ENCODE data around the gene NR2F1.

The NR2F1 gene

GRCh38 chr5:93576994-93577853, 5.8 kb upstream of the NR2F1 start:
- no peak for DNase-seq (ENCODE audit: low read depth, low spot score)
- no peak overlapping the region for H3K4me3 ChIP-seq (ENCODE audit: low read length)

GRCh38 chr5:93577854-93578812, 4.9 kb upstream of the NR2F1 start:
- no peak overlapping the region for H3K4me3 ChIP-seq (ENCODE audit: low read length)

GRCh38 chr5:93578813-93579691, 4.0 kb upstream of the NR2F1 start:
- no peak for DNase-seq (ENCODE audit: low read depth, low spot score)
- H3K4me3 ChIP-seq (ENCODE audit: low read length) = peak overlapping the region; percentile 52

More at GRCh38 chr5:93577854-93578812, 4.9 kb upstream of the NR2F1 start:
- no peak for DNase-seq (ENCODE audit: low read depth, low spot score)

- no peak for DNase-seq (ENCODE audit: low read depth, low spot score)
- H3K4me3 ChIP-seq (ENCODE audit: low read length) = peak overlapping the region; percentile 52
These were observed 3.3 kb upstream of the NR2F1 start for GRCh38 chr5:93579692-93580062.

GRCh38 chr5:93580063-93580926, 2.7 kb upstream of the NR2F1 start:
- no peak for DNase-seq (ENCODE audit: low read depth, low spot score)
- peak overlapping the region; percentile 52 for H3K4me3 ChIP-seq (ENCODE audit: low read length)

GRCh38 chr5:93580927-93581445, 2.0 kb upstream of the NR2F1 start, which contains the start of gene NR2F1-AS1:
TSS of gene NR2F1-AS1 (minus strand) at chr5:93581219.
- peak within 1 kb of the TSS; percentile 52 for H3K4me3 ChIP-seq (ENCODE audit: low read length)
- DNase-seq (ENCODE audit: low read depth, low spot score) = no peak

GRCh38 chr5:93582167-93582462, 907 bp upstream of the NR2F1 start:
- no peak for DNase-seq (ENCODE audit: low read depth, low spot score)
- peak overlapping the region; percentile 52 for H3K4me3 ChIP-seq (ENCODE audit: low read length)

GRCh38 chr5:93583439-93583767, 381 bp downstream of the NR2F1 start:
- peak overlapping the region; percentile 5; the same call in 1 of the 2 replicates for H3K4me3 ChIP-seq (ENCODE audit: low read length)

GRCh38 chr5:93583768-93584595, 960 bp downstream of the NR2F1 start:
- no peak for DNase-seq (ENCODE audit: low read depth, low spot score)
- peak overlapping the region; percentile 27 for H3K4me3 ChIP-seq (ENCODE audit: low read length)

More at GRCh38 chr5:93583439-93583767, 381 bp downstream of the NR2F1 start:
- DNase-seq (ENCODE audit: low read depth, low spot score) = no peak

- peak overlapping the region; percentile 25; the same call in 1 of the 2 replicates for H3K4me3 ChIP-seq (ENCODE audit: low read length)
- no peak for DNase-seq (ENCODE audit: low read depth, low spot score)
These were observed 1.6 kb downstream of the NR2F1 start for GRCh38 chr5:93584596-93585040.

GRCh38 chr5:93585041-93585766, 2.2 kb downstream of the NR2F1 start:
- no peak for DNase-seq (ENCODE audit: low read depth, low spot score)

GRCh38 chr5:93585767-93586385, 2.9 kb downstream of the NR2F1 start:
- no peak overlapping the region for H3K4me3 ChIP-seq (ENCODE audit: low read length)
- DNase-seq (ENCODE audit: low read depth, low spot score) = no peak

More at GRCh38 chr5:93585041-93585766, 2.2 kb downstream of the NR2F1 start:
- peak overlapping the region; percentile 30 for H3K4me3 ChIP-seq (ENCODE audit: low read length)

GRCh38 chr5:93586736-93587596, 3.9 kb downstream of the NR2F1 start:
- no peak for DNase-seq (ENCODE audit: low read depth, low spot score)
- no peak overlapping the region for H3K4me3 ChIP-seq (ENCODE audit: low read length)

- H3K4me3 ChIP-seq (ENCODE audit: low read length) = no peak overlapping the region
- no peak for DNase-seq (ENCODE audit: low read depth, low spot score)
These were observed 4.8 kb downstream of the NR2F1 start for GRCh38 chr5:93587597-93588351.

All from Jurkat, Clone E6-1 (cell line).